SK-N-DZ (cell line): ENCODE data around the gene COL9A2.

ENCODE experiments used
- DNase-seq: peaks from one replicate; pipeline ENCODE4 v3.0.0-alpha.2; 2015; ENCODE audit warnings: low spot score

COL9A2 gene

DNA sequence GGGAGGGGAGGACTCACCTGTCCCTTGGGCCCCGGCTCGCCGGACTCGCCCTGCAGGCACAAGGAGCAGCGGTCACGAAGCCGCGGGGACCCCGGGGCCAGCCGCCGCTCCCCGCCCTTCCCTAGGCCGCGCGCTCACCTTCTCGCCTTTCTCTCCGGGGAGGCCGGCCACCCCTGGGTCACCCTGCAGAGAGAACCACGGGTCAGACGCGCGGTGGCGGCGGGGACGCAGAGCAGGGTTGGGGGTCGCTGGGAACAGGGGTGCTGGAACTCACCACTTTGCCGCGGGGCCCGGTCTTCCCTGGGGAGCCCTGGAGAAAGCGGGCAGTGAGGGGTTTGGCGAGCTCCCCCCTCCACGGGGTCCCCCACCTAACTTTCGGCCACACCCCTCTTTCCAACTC, 13.3 kb downstream of the COL9A2 start:
- no peak for DNase-seq

DNA sequence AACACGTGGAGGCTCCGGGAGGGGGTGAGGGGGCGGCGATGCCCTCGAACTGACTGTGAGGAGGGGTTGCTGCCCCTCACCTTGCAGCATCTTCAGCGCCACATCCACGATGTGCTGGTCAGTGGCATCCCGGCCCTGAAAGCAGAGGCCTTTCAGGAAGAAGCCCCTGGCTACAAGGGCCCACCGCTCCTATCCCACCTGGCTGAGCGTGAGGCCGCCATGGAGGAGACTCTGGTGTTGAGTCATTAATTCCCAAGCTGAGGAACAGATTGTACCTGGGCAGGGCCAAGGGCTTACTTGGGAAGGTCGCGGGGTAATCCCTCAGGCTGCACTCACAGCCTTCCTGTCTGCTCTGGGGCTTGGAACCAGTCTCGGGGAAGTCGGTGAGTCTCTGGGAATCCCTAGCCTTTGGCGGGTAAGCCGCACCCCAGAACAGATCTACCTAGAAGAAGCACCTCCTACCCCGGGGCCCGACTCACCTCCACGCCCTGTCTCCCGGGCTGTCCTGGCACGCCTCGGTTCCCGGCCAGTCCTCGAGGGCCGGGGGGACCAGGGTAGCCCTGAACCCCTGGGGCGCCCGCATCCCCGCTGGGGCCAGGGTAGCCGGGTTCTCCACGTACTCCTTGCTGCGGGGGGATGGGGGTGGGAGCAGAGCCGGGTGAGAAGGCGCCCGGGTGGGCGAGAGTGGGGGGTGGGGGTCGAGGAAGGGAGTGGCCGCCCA, 13.9 kb downstream of the COL9A2 start:
- DNase-seq: no peak

DNA sequence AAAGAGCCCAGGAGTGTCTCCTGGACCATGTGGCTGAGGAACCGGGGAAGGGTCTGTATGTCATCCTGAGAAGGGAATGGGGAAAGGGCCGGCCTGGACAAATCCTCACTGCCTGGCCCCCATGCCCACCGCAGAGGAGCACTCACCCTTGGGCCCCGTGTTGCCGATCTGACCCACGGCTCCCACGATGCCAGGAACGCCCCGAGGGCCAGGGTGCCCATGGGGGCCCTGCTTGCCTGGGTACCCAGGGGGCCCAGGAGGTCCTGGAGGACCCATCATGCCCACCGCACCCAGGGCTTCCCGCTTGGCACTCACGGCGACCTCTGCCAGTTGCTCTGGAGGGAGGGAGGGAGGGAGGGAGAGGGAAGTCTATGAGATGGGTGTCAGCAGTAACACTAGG, 14.6 kb downstream of the COL9A2 start:
- no peak for DNase-seq

DNA sequence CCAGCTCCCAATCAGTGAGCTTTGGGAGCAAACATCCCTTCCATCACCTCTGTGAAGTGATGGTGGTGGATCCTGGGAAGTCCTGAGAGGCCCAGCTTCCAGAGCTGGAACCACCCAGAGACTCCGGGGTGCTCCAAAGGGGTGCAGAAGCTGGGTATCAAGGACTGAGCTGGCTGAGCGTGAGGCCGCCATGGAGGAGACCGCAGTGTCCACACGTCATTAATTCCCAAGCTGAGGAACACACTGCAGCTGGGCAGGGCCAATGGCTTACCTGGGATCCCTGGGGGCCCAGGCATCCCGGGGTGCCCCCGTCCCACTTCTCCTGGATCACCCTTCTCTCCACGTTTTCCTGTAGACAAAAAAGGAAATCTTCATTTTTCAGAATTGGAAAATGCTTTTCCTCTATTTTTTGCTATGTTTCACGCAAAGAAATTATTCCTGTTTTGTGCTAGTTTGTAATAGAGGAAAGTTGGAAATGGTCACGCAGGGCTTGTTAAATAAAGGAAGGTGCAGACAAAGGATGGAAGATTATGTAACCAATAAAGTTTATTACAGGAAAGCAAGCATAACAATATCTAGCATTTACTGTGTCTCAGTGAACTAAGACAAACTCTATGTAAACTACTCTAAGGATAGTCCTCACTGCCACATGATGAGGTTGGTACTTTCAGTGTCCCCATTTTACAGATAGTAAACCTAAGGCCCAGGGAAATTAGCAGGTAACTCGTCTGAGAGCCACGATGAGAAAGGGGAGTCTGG, 15.4 kb downstream of the COL9A2 start:
- DNase-seq: no peak

DNA sequence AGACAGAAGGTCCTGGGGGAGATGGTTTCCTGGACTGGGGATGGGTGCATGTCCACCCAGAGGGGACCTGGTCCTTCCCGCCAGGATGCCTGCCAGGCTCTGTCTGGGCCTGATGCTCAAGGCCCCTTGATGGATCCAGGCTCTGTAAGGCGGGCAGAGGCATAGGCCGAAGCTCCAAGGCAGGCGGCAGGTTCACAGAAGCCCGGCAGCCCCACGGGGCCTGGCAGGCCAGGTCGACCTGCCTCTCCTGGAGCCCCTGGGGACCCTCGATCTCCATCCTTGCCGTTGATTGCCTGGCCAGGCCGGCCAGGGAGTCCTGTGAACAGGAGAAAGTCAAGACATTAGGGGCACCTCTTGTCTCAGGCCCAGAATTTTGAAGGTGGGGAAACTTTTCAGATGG, 16.0 kb downstream of the COL9A2 start:
- DNase-seq: no peak

DNA sequence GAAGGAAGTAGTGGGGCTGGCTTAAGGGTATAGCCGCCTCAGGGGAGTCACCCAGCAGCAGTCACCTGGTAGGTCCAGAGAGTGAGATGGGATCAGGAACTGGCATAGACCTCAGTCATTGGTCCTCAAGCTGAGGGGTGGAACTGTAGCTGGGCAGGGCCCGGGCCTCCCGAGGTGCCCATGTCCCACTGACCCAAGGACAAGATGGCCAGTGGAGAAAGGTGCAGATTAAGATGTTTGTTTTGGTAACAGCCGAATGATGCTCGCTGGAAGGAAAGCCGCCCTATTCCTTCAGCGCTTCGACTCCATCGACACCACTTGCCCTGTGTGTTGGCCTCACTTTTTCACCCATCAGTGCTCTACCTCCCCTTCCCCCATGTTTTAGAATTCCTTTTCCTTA, 16.4 kb downstream of the COL9A2 start:
- DNase-seq: no peak

DNA sequence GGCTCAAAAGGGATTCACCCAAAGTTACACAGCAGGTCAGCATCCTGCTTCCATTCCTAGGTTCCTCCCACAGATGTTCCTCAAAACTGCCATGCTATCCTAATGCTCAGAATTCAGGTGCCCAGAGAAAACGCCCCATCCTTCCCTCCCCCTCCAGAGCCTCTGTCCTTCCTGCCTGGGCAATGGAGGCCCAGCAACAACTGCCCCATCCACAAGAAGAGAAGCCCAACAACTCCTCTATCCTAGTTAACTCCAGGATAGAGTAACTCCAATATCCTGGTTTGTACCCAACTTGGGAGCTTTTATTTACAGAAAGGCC, 16.9 kb downstream of the COL9A2 start:
- DNase-seq: no peak

DNA sequence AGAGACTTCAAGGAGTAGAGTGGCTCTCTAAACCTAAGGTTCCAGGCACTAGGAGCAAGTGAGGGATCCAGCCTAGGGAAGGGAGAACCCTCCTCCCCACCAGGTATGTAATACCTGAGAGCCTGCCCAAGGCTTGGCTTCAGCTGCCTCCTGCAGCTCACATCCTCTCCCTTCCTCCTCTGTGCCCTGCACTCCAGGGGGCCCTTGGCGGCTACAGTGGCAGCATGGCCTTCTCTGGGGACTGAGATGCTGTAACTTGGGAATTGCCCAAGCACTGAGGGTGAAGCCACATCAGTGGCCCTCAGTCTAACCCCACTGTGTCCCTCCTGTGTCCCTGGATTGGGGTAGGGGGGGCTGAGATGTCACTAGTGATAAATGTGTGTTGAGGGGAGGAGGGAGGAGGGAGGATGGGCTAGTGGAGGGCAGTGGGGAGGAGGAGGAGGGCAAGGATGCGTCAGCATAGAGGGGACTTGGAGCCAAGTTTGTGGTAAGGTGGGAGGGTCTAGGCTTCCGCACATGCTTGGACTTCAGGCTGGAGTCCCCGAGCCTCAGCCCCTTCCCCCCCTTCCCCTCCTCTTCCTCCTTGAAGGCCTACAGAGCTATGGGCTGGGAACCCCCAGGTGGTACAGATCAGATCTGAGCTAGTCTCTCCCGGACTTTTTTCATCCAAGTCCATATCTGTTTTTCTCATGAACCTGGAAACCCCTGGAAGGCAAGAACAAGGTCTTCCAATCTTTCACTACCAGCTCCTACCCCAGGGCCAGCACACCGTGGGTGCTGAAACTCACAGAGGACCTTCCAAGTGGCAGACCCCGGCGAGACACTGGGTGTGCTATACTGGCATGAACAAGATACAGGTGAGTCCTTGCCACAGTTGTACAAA, 17.5 kb downstream of the COL9A2 start:
- no peak for DNase-seq

DNA sequence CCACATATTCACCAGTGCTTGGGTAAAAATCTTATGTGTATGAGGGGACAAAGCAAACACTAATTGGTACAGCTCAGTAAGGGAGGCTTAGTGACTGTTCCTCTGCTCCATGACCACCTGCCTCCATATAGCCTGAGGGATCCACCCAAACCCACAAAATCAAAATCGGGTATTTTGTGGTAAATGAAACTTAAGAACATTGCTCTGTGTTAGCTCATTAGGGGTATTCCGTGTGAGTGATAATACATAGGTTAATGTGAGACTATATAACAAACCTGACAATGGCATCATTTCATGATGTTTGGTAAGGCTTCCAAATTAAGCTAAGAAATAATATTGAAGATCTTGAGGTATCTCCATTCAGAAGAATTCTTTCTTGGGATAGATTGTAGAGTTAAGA, 25.8 kb downstream of the COL9A2 start:
- DNase-seq: no peak

DNA sequence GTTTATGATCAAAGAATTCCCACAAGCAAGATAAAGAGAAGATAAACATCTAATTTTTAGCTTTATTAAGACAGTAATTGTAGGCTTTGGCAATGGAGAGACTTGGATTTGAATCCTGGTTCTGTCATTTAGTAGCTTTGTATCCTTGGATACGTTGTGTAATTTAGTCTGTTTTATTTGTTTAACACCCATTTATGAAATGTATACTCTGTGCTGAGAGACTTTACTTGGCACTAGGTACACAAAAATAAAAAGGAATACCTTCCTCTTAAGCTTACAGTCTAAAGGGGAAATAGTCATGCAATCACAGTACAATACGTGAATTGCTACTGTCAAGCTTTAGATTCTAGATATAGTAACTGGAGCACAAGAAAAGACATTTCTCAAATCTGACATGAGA, 35.2 kb downstream of the COL9A2 start:
- DNase-seq: no peak

DNA sequence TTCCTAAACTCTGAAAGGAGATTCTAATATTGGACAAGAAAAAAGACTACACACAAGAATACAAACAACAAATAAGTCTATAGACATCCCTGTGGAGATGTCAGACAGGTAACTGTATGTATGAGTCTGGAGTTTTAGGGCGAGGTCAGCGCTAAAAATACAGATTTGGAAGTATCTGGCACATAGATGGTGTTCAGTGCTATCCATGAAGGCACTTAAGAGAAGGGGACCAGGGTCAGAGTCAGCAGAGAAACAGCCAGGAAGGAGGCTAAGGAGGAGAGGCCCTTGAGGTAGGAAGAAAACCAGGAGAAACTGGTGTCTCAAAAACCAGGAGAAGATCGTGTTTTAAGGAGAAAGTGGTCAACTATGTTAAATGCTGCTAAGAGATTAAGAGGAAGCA, 41.0 kb downstream of the COL9A2 start:
- no peak for DNase-seq

DNA sequence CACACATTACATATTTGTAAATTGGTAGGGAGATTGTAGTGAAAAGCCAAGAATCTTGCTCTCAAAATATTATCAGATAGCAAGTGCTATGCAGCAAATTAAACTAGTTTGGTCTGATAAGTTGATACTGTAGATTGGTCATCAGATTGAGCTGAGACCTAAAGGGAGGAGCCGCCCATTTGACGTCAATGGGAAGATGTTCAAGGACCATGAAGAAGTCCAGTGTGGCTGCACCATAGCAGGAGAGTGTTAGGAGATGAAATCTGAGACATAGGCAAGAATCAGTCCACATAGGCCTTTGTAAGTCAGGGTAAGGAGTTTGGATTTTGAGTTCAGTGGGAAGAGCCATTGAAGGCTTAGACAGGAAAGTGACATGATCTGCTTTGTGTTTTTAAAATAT, 42.8 kb downstream of the COL9A2 start:
- DNase-seq: no peak

DNA sequence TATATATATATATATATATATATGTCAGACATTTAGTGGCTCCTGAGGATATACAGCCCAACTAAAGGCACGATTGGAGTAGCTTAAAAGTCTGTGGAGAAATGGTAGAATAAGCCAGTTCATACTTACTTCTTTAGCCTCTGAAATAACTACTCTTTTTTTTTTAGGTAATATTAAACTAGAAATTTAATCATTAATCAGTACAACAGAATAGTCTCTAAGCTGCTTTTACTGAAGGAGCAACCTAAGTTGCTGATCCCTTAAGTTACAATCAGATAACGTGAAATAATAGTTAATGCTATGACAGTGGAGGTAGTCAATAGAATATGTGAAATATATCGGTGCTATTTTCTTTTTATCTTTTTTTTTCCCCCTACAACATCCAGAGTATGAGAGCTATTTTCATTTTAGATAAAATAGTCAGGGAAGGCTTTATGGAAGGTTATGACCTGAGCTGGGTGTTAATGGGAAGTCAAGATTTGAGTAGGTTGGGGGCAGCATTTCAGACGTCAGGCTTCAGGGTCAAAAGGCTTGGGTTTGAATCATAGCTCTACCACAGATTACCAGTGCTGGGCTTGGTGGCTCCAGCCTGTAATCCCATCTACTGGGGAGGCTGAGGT, 43.4 kb downstream of the COL9A2 start:
- DNase-seq: no peak

DNA sequence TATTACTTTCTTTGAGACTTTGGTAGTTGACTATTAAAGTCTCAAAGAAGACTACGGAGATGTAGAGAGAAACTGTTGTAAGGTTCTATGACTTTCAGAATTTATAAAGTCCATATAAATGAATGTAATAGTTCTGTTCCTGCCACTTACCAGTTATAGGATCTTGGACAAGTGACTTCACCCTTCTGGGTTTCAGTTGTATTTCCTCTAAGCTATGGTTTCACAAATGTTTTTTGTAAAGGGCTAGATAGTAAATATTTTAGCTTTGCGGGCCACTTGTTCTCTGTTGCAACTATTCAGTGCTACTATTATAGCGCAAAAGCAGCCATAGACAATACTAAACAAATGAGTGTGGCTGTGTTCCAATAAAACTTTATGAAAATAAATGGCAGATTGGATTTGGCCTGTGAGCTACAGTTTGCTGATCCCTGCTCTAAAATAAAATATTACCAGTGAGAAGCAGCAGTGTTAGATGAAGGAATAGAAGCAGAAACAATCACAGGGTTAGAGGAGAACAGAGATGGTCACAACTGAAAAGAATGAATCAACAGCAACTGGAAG, 44.4 kb downstream of the COL9A2 start:
- no peak for DNase-seq

DNA sequence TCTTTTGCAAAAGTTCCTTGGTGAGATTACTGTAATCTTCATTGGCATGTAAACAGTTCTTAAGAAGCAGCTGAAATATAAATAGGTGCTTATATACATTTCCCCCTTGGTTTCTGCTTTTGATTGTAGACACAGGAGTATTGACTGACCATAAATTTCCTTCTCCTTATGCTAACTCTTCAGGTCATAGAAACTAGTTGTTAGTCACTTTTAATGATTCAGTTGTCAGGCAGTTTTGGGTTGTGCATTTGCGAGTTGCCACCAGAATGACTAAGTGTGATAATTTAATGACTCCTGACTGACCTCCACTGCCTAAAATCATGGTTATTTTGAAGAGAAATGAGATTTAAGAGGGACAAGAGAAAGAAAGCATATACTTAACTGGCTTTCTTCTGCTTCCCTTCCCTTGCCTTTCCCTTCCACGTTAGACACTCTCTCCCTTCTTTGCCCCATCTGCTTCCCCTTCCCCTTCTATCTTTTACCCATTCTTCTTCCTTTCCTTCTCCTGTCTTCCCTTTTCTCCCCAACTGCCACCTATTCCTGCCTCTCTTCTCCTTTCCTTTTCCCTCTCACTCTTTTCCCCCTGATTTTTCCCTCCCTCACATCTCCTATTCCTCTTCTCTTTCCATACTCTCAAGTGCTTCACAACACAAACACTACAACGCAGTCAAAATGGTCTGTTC, 46.8 kb downstream of the COL9A2 start:
- no peak for DNase-seq

DNA sequence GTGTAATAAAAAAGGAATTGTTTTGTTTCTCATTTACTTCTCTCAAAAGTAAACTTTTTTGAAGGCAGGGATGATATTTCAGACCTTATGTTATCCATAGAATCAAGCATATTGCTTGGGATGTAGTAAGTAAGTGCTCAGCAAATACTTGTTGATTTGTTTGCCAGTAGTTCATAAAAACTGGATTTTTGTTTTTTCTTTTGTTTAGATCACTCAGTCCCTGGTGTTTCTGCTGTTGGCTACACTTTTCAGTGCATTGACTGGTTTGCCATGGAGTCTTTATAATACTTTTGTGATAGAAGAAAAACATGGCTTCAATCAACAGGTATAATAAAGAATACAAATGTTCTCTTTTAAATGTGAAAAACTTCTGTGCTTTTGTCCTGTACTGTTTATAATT, 48.9 kb downstream of the COL9A2 start:
- DNase-seq: no peak

DNA sequence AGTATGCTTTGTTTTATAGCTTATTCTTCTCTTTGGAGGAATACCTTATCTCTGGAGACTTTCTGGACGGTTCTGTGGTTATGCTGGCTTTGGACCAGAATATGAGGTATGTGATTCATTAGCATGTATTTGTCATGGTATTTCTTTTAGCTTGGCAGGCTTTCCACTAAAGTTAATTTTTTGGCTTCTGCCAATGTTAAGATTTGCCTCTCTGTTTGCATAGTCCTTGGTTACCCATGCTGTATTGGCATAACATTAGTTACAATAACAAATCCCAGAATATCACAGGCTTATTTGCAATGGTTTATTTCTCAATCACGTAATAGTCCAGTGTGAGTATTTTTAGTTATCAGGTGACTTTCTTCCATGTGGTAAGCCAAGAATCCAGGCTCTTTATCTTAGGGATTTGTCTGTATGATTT, 49.3 kb downstream of the COL9A2 start:
- no peak for DNase-seq

DNA sequence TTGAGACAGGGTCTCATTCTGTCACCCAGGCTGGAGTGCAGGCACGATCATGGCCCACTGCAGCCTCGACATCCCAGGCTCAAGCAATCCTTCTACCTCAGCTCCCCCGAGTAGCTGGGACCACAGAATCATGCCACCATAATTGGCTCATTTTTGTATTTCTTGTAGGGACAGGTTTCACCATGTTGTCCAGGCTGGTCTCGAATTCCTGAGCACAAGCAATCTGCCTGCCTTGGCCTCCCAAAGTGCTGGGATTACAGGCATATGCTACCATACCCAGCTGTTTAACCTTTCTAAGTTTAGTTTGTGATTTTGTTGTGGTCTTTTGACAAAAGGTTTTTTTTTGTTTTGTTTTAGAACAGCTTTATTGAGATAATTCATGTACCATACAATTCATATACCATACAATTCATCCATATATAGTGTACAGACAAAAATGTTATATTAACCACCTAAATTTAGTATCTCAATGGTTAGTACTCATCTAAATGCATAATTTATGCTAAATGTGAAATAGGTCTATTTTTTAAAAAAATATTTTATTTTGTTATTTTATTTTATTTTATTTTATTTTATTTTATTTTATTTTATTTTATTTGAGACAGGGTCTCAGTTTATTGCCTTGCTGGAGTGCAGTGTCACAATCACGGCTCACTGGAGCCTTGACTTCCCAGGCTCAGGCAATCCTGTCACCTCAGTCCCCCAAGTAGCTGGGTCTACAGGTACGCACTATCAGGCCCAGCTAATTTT, 50.1 kb downstream of the COL9A2 start:
- DNase-seq: no peak

DNA sequence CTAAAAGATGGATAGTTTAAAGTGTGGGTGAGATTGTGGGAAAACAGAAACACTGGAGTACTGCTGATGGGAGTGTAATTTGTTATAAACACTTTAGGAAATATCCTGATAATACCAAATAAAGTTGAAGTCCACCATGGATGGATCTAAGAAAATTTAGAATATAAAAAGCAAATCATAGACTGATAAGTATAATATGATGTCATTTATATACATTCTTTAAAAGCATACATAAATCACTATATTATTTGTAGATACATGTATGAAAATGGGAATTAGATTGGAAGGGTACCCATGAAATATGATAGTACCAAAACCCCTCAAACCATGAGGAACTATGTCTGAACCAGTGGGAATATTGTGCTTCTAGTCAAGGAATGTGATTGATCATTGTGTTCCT, 51.2 kb downstream of the COL9A2 start:
- DNase-seq: no peak

DNA sequence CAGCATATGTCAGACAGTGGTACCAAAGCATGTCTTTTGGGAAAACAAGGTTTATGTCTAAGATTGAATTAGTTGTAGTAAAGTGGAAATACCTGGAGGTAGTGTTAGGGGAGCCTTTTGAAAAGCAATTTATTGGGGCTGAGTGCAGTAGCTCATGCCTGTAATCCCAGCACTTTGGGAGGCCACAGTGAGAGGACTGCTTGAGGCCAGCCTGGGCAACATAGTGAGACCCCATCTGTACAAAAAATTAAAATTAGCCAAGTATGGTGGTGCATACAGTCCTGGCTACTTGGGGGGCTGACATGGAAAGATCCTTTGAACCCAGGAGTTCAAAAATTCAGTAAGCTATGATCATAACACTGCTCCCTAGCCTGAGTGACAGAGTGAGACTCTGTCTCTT, 51.8 kb downstream of the COL9A2 start:
- no peak for DNase-seq
